Brain microvascular endothelial cell (primary cell): Measurements from ENCODE around the gene LMO1.

Experiments
- DNase-seq: peaks from one replicate; pipeline ENCODE4 v3.0.0-alpha.2; 2020
- H3K27ac ChIP-seq: fragments of 250-450 bp; sonication (Bioruptor Pico); 2 replicates; pipeline ENCODE4 v1.5.1; 2020; ENCODE audit warnings: mild to moderate bottlenecking, moderate library complexity
- H3K27me3 ChIP-seq: fragments of 250-450 bp; sonication (Bioruptor Pico); replicated peaks from 2 replicates; pipeline ENCODE4 v1.5.1; 2020; ENCODE audit warnings: mild to moderate bottlenecking
- H3K36me3 ChIP-seq: fragments of 250-450 bp; sonication (Bioruptor Pico); replicated peaks from 2 replicates; pipeline ENCODE4 v1.5.1; 2020; ENCODE audit warnings: mild to moderate bottlenecking
- H3K4me3 ChIP-seq: 2 replicates; pipeline ENCODE4 v1.5.1; 2011; ENCODE audit warnings: low read depth, mild to moderate bottlenecking, control low read depth, low read length, moderate library complexity
- in situ Hi-C: cut with HindIII; loops from 2 replicates; pipeline ENCODE4 v1.10.0; 2017; ENCODE audit warnings: low sequenced_read_pairs, low pct_ligation_motif_present
- TF ChIP-seq, protein P1 (sequence below): IDR thresholded peaks from 2 replicates; pipeline ENCODE4 v1.5.1; 2011; ENCODE audit warnings: low read depth, mild to moderate bottlenecking, moderate library complexity, low read length, control low read depth, inconsistent platforms; ENCODE audit errors: missing control alignments

LMO1 gene

DNA sequence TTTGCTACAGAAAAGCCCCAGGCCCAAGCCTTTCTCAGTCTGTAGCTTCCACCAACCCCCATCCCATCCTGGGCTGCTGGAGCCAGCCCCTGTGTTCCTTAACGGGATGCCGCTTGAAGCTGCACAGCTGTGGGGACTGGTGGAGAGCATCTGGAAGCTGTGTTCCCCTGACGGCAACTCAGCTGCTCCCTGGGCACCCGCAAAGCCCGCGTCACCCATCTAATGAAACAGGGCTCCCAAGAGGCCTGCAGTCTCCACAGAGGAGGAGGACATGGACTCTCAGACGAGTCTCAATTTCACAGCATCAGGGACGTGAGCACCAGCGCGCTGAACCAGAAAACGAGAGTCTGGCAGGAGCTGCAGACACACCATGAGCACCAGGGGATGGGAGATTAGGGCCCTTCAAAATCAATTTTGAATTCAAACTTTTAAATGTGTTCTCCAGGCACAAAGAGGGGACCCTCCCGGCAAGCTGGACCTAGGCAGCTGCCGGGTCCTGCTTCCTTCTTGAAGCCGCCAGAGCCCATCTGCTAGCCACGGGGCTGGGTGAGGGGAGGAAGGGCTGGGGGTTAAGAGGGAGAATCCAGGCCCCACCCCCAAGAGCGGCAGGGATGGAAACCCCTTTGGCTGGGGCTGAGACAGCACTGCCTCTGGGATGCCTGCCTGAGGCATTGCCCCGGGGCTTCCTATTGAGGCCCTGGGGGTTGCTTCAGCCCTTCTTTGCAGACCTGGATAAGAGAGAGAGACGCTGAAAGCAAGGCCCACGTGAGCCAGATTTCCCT, 21.0 kb downstream of the LMO1 start:
- DNase-seq, result no peak
- Histone ChIP-seq H3K27me3 (no peaks in the 10 kb centered on the region), H3K36me3 (no peaks in the 10 kb centered on the region), H3K4me3 (no peak overlapping the region), H3K27ac (no peak overlapping the region)
- TF ChIP-seq, protein P1, sequence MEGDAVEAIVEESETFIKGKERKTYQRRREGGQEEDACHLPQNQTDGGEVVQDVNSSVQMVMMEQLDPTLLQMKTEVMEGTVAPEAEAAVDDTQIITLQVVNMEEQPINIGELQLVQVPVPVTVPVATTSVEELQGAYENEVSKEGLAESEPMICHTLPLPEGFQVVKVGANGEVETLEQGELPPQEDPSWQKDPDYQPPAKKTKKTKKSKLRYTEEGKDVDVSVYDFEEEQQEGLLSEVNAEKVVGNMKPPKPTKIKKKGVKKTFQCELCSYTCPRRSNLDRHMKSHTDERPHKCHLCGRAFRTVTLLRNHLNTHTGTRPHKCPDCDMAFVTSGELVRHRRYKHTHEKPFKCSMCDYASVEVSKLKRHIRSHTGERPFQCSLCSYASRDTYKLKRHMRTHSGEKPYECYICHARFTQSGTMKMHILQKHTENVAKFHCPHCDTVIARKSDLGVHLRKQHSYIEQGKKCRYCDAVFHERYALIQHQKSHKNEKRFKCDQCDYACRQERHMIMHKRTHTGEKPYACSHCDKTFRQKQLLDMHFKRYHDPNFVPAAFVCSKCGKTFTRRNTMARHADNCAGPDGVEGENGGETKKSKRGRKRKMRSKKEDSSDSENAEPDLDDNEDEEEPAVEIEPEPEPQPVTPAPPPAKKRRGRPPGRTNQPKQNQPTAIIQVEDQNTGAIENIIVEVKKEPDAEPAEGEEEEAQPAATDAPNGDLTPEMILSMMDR, result no peak
- in situ Hi-C loops, result no loop called here

DNA sequence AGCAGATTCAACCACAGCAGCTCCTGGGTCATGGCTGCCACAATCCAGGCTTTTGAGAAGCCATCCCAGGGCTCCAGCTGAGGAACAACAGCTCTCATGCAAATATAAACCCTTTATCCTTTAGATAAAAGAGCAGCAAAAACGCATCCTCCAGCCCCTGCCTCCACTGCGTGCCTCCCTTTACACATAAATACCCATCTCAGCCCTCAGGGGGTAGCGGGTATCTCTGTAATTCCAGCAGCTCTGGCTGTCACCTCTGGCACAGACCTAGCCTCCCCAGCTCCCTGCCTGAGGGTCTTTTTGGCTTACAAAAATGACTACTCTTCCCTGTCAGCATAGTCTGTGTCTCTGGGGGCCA, 21.6 kb downstream of the LMO1 start:
- Histone ChIP-seq H3K4me3 (no peak overlapping the region), H3K27me3 (no peaks in the 10 kb centered on the region), H3K36me3 (no peaks in the 10 kb centered on the region), H3K27ac (no peak overlapping the region)
- TF ChIP-seq, protein P1, result no peak
- in situ Hi-C loops, result no loop called here
- no peak for DNase-seq

DNA sequence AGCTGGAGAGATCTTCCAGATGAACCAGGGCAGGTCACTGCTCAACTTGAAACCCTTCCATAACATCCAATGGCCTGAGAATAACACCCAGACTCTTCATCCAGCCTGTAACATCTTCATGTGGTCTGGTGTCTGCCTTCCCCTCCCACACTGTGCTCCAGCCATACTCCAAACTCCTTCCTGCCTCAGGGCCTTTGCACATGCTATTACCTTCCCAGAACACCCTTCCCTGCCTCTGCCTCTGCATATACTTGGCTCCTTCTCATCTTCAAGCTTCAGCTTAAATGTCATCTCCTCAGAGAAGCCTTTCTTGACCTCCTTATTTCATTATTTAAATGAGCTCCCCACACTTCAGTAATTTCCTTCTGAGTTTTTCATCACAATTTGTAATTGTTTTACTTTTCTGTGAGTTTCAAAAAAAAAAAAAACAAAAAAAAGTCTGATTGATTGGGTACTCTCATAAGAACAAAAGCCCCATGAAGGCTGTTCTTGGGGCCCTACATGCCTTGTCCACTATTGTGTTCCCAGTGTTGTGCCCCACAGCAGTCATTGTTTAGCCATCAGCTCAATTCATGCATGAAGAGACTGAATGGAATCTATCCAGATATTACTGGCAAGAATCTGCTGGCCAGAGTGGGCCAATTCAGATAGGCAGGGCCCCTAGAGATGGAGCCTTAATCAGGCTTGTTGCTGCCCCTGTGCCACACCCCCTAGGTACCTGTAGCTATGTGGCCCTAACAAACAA, 22.1 kb downstream of the LMO1 start:
- Histone ChIP-seq H3K27me3 (no peaks in the 10 kb centered on the region), H3K4me3 (no peak overlapping the region), H3K27ac (no peak overlapping the region), H3K36me3 (no peaks in the 10 kb centered on the region)
- no peak for DNase-seq
- TF ChIP-seq, protein P1, result no peak
- in situ Hi-C loops, result no loop called here

DNA sequence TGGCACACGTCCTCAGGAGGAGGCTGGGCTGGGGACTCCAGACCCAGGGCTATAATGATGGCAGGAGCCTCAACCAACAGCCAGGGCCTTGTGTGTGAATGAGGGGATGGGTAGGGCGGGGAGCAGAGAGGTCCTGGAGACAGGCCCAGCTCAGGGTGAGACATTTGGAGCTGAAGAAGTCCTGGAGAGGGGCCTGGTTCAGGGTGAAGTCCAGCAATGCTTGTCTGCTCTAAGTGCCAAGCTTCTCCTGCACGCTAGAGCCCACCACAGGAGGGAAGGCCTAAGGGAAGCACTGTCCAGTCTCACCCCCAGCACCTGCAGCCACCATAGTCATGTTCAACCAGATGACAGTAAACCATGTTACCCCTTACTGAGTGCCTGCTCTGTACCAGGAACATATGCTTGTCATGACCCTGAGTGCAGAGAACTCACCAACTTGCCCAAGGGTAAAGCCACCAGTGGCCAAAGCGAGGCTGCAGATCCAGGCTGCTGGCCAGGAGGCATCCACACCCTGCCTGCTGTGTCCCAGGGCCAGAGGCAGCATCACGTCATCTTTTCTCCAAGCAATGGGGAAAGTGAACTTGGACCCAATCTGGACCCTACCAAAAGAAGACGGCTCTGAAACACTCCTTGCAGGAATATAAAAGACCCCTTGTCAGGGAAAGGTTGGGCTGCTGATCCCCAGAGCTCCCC, 24.0 kb downstream of the LMO1 start:
- Histone ChIP-seq H3K36me3 (no peaks in the 10 kb centered on the region), H3K4me3 (no peak overlapping the region), H3K27ac (no peak overlapping the region), H3K27me3 (no peaks in the 10 kb centered on the region)
- in situ Hi-C loops, result no loop called here
- TF ChIP-seq, protein P1, result no peak
- no peak for DNase-seq

DNA sequence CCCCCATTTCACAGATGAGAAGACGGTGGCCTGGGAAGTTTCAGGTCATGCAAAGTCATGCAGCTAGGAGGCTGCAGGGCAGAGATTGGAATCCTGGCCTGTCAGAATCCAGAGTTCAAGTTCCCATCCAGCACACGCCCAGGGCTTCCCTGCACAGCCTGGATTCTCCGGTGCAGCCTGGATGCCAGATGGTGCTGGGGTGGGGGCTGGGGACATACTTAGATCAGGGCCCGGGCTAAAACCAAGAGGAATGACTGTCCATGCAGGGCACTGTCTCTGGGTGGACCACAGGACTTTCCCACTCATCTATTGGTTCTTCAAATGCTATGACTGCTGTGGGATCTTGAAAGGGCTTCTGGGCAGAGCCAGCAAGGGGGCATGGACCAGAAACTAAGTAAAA, 24.6 kb downstream of the LMO1 start:
- no peak overlapping the region for H3K4me3 ChIP-seq

More for the DNA sequence above, 24.6 kb downstream of the LMO1 start:
- no peak overlapping the region for H3K27ac ChIP-seq
- DNase-seq, result no peak
- H3K27me3 ChIP-seq, result no peaks in the 10 kb centered on the region
- no peaks in the 10 kb centered on the region for H3K36me3 ChIP-seq
- TF ChIP-seq, protein P1, result no peak
- in situ Hi-C loops, result no loop called here
